ENCODE measurements around the gene AGPAT3.

Gene AGPAT3

GRCh38 chr21:43985690-43986251 lies 120.7 kb downstream of the AGPAT3 start:
- no peak for DNase-seq (ENCODE audit: low read depth in 2 of 2)
- no peak overlapping the region for H3K4me3 ChIP-seq (replicated peaks in 1 of 2; ENCODE audit: low read depth in 2 of 2, low read length in 2 of 2)
- no peak for TF ChIP-seq CTCF (IDR thresholded peaks at IDR 0.05; ENCODE audit: low read depth, low read length)

DNA sequence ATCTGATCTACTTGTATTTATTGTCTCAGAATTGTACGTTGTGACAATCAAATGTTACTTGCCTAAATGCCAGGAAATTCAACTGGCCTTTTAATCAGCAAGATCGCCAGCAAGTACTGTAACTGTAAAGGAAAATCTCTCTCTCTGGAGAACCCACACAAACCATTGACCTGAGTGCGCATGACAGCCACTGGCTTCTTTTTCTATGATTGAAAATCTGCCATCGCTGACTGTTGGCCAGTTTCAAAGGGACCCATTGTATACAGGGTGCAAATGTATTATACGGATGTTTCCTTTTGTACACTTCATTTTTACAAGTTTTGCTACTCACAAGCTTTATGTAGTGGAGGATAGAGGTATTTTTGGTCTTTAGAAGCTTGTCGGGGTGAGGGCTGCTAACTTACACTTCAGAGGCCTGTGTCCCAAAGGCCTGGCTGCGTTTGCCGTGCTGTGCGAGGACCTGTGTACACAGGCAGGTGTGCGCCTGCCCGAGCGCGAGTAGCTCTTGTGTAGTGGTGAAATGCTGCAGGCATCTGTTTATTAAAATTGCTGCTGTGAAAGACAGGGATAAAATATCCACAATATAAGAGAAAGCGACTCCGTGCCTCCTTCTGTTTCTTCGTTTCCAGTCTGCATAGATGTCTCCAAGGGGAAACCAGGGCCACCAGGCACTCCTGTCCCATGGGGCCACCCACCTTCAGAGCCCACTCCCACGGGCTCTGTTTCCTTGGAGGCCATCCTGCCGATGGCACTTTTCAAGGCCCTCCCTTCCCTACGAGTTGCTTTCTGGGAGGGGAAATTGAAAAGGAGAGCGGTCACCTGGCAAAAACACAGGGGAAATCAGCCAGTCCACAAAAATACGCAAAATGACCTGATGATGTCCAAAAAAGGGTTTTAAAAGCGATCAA lies 121.8 kb downstream of the AGPAT3 start:
- DNase-seq (ENCODE audit: low read depth in 2 of 2), result no peak
- TF ChIP-seq CTCF (IDR thresholded peaks at IDR 0.05; ENCODE audit: low read depth, low read length), result no peak
- no peak overlapping the region for H3K4me3 ChIP-seq (replicated peaks in 1 of 2; ENCODE audit: low read depth in 2 of 2, low read length in 2 of 2)

DNA sequence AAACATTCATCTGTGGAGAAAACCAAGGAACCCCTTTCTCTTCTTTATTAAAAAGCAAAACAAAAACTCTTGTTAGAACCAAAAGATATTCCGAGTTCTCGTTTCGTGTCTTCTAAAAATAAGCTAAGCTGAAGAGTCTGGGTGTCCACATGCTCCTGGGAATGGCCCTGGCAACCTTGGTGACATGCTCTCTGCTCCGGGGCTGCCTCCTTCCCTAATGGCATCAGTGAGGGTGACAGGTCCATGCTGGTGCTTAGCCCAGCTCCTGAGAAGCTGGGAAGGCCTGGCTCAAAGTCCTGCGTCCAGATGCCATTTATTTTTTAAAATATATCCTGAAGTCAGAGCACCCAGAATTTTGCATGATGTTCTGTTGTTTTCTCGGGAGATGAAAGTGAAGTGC lies 122.5 kb downstream of the AGPAT3 start:
- no peak for DNase-seq (ENCODE audit: low read depth in 2 of 2)
- no peak overlapping the region for H3K4me3 ChIP-seq (replicated peaks in 1 of 2; ENCODE audit: low read depth in 2 of 2, low read length in 2 of 2)
- TF ChIP-seq CTCF (IDR thresholded peaks at IDR 0.05; ENCODE audit: low read depth, low read length), result no peak

- DNase-seq (ENCODE audit: low read depth in 2 of 2), result no peak
- no peak overlapping the region for H3K4me3 ChIP-seq (replicated peaks in 1 of 2; ENCODE audit: low read depth in 2 of 2, low read length in 2 of 2)
- TF ChIP-seq CTCF (IDR thresholded peaks at IDR 0.05; ENCODE audit: low read depth, low read length), result no peak
Observed at GRCh38 chr21:43988016-43988415, 123.0 kb downstream of the AGPAT3 start.

- DNase-seq (ENCODE audit: low read depth in 2 of 2), result no peak
- no peak overlapping the region for H3K4me3 ChIP-seq (replicated peaks in 1 of 2; ENCODE audit: low read depth in 2 of 2, low read length in 2 of 2)
- TF ChIP-seq CTCF (IDR thresholded peaks at IDR 0.05; ENCODE audit: low read depth, low read length), result no peak
Observed at GRCh38 chr21:43988506-43989230, 123.6 kb downstream of the AGPAT3 start.

DNA sequence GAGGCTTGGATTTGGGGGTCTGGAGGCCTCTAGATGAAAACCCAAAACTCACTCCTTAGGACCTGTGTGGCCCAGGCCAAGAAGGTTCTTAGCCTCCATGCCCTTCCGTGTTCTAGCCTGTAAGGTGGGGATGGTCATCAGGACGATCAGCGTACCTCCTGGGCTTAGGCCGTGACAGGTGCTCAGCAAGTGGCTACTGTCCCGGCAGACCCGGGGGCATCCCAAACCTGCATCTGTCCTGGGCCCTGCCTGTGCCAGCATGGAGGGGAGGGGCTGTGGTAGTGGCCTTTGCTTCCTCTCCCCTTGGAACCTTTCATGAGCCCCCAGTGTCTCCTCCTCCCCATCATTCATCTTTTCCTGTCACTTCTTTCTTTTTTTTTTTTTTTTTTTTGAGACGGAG lies 124.4 kb downstream of the AGPAT3 start:
- no peak overlapping the region for H3K4me3 ChIP-seq (replicated peaks in 1 of 2; ENCODE audit: low read depth in 2 of 2, low read length in 2 of 2)
- DNase-seq (ENCODE audit: low read depth in 2 of 2), result no peak
- no peak for TF ChIP-seq CTCF (IDR thresholded peaks at IDR 0.05; ENCODE audit: low read depth, low read length)
